ENCODE measurements around the gene HLCS.
"Not testable (repeated sequence)": the region's sequence is repeated elsewhere in the genome, so short reads cannot be mapped to it uniquely, and the experiment has no call there.

The HLCS gene

DNA sequence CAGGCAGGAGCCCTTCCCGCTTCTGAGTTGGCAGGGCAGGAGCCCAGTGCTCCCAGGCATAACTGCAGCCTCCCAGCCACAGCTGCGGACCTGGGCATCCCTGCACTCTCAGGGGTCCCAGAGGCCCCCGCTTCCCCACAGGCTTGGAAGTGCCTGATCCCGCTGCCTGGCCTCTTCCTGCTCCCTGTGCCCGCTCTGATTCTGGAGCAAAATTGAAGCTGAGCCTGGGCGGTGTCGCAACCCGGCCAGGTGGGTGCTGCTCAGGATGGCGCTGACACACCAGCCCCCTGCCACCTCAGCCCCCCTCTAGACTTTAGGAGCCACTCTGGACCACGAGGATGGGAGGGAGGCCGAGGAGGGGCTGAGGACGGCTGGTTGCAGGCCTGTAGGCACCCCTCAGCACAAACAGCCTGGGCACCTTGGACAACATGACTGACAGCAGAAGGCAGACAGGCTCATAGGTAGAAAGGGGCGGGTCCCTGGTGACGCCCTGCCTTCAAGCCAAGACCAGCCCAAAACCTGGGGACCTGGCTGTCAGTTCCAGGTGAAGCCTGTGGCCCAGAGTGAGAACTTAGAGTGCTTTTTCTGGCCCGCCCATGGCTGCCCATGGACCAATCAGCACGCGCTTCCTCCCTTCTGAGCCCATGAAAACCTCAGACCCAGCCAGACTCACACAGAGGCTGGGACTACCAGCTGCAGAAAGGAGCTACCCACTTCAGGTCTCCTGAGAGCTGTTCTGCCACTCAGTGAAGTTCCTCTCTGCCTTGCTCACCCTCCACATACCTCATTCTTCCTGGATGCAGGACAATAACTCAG lies 7.2 kb downstream of the HLCS start:
- in situ Hi-C loops (cut with HindIII; ENCODE audit: low sequenced_read_pairs): no loop called here

DNA sequence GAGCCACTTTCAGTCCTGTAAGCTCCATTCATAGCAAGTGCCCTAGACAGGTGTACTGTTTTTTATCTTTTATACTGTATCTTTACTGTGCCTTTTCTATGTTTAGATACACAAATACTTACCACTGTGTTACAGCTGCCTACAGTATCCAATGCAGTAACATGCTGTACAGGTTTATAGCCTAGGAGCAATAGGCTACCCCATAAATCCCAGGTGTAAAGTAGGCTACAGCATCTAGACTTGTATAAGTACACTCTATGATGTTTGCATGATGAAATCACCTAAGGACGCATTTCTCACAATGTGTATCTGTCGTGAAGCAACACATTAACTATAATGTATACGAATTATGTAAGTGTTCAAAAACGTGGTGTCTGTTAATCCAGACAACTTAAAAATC lies 10.7 kb downstream of the HLCS start:
- in situ Hi-C loops (cut with HindIII; ENCODE audit: low sequenced_read_pairs): no loop called here

DNA sequence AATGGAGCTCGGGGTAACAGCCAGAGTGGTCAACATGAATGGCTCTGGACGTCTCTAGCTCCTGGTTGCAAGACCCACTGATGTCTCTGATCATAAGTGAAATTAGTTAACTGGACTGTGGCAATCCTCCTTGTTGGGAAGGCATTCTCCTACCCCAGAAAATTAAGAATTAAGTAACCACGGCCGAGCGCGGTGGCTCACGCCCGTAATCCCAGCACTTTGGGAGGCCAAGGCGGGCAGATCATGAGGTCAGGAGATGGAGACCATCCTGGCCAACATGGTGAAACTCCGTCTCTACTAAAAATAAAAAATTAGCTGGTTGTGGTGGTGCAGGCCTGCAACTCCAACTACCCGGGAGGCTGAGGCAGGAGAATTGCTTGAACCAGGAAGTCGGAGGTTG lies 14.1 kb downstream of the HLCS start:
- in situ Hi-C loops (cut with HindIII; ENCODE audit: low sequenced_read_pairs): not testable (repeated sequence)

DNA sequence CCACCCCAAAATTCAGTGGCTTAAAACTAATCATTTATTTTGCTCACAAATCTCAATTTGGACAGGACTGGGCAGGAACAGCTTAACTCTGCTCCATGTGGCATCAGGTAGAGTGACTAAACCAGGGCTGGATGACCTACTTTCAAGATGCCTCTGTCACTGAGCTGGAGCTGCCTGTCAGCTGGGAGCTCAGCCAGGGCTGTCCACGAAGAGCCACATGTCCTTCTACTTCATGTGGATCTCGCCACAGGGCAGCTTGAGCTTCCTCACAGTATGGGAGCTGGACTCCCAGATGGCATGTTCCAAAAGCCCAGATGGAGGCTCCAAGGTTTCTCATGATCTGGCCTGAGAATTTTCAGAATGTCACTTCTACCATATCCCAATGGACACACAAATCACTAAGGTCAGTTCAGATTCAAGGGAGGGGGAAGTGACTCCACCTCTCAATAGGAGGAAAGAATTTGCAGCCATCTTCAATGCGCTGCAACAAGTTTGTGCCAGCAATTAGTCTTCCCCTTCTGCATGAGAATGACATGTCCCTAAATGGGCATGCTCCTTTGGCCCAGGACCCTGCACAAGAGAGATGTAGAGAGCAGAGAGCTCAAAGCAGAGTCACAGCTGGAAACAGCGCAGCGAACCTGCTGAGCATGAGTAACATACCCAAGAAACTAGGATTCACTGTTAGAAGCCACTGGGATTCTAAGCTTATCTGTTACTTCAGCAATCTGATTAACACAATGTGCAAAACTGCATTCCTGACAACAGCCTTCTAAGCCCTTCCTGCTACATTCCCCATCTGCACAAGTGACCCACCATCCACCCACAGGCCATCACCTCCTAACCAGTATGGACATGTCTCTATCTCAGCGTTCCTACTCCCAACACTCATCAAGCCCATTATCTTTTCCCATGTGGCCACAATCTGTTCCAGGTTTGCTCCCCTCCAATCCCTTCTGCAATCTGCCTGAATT lies 17.0 kb downstream of the HLCS start:
- in situ Hi-C loops (cut with HindIII; ENCODE audit: low sequenced_read_pairs): no loop called here

DNA sequence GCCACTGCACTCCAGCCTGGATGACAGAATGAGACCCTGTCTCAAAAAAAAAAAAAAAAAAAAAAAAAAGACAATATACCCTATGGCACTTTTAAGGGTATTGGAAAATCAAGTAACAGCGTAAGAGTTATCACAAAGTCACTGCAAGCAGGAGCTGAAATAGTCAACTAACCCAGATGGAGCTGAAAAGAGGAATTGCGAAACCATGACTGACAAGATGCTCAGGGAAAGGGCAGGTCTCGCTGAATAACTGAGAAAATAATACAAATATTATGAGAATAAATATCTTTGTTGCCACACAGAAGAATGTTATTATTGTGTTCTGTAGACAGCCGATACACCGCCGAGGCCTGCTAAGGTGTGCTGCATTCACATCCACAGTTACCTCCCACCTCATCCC lies 17.8 kb downstream of the HLCS start:
- in situ Hi-C loops (cut with HindIII; ENCODE audit: low sequenced_read_pairs): no loop called here

DNA sequence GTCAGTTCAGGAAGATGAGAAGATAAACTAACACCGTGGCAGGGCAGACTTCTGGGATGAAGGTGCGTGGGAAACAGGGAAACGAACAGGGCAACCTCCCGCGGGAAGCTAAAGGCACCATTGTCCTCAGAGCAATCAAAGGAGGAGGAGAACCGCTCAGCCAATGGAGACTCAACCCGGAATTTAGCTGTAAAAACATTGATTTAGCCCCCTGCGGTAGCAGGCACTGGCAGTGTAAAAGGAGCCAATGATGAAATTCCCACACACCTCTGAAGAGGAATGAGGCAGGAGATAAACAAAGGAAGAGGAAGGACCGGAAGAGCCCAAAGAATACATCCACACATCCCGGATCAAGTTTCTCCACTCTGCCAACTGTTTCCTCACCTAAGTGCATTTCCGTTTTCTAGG lies 19.5 kb downstream of the HLCS start:
- in situ Hi-C loops (cut with HindIII; ENCODE audit: low sequenced_read_pairs): no loop called here

DNA sequence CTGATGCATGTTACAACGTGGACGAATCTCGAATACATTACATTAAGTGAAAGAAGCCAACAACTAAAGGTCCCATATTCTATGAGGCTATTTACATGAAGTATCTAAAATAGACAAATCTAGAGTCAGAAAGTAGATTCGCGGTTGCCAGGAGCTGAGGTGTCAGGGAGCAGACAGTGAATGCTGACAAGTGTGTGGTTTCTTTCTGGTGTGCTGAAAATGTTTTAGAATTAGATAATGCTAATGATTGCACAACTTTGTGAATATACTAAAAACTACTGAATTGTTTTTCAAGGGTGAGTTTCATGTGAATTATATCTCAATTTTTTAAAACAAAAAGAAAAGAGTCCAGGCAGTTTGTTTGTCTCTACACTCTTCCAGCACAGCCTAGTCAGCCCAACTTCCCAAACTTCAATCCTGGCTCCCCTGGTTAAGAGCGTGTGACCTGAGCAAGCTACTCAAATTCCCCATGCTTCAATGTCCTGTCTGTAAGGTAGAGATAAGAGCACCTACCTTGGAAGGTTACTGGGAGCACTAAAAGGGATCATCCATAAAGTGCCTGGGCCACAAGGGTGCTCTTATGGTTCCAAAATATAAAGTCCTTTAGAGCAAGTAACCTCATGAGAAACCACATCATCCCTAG lies 20.9 kb downstream of the HLCS start:
- in situ Hi-C loops (cut with HindIII; ENCODE audit: low sequenced_read_pairs): no loop called here

DNA sequence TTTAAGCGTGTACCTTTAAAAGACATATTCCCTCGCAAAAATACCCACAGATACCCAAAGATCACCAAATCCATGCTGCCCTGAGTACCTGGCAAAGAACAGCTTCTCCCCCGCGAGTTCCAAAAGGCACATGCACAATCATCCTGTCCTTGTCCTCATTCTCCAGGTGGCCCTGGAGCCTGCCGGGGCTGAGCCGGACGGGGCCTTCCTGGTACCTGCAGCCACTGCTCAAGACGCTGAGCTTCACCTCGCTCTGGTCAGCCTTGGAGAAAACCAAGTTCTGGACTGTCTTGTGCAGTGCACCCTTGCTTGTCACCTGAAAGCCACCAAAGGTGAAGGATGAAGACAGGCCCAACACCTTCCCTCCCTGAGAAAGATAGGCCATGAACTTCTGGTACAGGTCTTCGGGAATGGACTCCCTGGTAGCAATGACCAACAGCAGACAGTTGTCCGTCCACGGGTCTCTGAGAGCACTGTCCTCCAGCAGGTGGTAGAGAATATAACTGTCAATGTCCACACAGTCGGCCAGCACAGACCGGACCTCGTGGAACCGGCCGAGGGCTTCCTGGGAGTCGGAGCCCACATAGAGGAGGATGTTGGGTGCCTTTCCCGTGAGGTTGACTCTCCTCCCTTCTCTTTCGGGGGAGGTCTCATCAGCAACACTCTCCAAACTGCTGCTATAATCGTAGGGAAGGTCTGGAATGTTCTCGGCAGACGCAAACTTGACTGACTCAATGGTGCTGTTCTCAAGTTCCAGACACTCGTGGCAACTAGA lies 29.9 kb downstream of the HLCS start:
- in situ Hi-C loops (cut with HindIII; ENCODE audit: low sequenced_read_pairs): no loop called here

DNA sequence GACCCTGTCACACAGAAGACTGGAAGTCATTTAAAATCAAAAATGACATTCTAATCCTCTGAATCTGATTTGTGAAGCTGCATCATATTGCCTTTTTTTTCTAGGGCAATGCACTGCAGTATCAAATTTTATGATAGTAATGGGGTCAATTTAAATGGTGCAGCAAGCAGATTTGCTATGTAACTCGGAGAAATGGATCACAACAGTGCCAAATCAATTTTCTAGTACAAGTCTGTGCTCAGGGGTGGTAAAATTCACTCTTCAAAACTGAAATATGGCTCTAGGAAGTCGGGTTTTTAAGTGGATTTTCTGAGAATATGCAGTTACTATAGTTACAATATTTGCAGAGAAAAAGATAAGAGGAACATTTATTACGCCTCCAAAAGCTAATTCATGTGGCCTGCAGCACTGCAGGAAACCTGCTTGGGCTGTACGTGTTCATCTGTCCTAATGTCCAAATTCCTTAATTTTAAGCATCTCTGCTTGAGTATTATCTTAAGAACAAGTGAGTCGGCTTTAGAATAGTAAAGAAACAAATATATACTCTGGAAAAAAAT lies 31.5 kb downstream of the HLCS start:
- in situ Hi-C loops (cut with HindIII; ENCODE audit: low sequenced_read_pairs): no loop called here

DNA sequence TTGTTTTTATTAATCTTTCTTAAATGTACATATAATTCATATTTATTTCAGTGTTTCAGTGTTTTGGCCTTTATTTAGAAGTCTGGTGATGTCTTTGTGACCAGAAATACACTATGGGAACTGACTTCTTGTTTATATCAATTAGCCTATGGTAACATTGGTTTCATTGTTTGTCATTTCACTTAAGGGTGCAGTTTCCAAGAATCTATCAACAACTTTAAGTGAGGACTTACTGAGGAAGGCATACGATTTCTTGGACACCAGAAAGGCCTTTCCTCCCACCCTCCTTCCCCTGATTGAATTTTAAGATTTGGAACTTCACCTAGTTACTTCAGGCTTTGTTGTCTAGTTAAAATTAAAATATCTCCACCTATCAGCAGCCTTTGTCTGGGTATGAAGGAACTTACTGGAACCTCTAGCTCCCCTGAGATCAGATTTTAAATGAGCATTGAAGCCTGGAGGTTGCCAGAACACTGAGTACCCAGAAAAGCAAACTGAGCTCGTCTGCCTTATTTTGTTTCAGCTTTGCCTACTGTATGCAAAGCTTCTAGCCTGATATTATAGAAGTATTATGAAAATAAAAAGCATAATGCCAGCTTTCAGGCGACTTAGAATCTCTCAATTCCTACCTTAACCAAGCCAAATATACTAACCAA lies 34.2 kb downstream of the HLCS start:
- in situ Hi-C loops (cut with HindIII; ENCODE audit: low sequenced_read_pairs): no loop called here

DNA sequence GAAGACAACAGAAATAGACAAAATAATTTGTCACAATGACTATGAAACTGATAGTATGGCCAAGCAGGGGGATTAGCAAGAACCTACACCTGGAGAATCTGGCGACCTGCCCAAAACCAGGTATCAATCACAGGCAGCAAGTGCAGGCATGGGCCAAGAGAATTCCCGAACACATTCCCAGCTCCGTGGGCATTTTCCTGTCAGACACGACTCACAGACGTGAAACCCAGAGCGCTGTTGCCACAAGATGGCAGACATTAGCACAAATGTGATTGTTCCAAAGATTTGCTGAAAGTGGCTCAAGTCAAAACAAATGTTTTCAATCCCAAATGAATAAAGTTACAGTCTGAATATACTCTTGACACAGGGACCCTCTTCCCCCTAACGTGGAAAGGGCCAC lies 36.8 kb downstream of the HLCS start:
- in situ Hi-C loops (cut with HindIII; ENCODE audit: low sequenced_read_pairs): no loop called here

DNA sequence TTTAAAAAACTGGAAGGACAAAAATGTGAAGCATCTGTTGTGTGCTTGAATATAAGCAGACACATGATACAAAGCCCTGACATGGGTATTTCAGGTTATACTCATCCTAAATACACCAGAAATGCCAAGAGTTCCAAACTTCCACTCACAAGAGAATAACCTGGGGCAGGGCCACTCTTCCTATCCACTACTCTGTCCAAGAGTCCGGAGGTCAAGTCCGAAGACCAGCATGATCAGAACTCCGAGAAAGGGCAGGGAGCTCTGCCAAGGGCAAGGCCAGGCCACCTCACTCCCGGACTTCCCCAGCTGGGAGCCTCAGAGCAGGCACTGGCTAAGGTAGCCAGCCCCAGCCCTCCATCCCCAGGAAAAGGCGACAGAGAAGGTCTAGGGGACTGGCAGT lies 37.5 kb downstream of the HLCS start:
- in situ Hi-C loops (cut with HindIII; ENCODE audit: low sequenced_read_pairs): no loop called here

DNA sequence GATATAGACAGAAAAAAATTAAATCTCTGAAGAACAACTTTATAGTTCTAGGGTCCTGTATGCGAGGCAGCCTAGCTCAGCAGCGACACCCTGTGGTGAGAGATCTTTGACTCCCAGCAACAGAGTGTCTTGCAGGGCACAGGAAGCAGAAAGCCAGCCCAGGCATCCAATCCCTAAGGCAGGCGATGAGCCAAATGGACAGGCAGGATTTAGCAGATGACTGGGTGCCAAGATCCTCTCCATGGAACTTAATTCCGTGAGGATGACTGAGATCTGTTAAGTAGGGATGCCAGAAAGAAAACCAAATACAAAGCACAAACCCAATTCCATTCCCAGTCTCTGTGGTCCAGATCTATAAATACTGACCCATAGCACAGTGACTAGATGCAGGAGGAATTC lies 38.8 kb downstream of the HLCS start:
- in situ Hi-C loops (cut with HindIII; ENCODE audit: low sequenced_read_pairs): no loop called here

DNA sequence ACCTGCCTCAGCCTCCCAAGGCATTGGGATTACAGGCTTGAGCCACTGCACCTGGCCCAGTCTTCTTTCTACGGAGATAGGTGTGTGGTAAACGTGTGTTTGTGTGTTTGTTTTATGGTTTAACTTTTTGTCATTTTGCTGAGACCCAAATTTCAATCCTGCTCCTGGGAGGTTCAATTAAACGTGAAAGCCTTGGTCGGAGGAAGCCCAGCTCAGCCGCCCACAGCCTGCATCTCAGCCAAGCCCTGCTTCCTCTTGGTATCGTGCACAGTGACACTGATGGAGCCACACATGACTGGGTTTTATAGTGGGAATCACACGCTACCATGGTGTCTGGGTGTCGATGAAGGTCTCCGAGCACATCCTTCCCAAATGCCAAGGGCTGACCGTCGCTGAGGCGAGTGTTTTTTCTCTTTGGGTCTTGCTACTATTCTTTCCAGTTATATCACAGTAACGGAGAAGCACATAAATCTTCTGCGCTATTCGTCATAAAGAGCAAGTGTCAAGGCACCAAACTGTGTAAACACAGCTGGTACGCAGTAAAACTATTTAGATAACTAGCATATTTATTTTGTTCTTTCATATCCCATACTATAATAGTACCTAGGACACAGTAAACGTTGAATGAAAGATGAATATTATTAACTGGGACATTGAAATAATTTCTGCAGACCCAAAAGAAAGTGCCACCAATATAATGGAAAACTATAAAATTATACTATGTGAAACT lies 39.3 kb downstream of the HLCS start:
- in situ Hi-C loops (cut with HindIII; ENCODE audit: low sequenced_read_pairs): no loop called here

DNA sequence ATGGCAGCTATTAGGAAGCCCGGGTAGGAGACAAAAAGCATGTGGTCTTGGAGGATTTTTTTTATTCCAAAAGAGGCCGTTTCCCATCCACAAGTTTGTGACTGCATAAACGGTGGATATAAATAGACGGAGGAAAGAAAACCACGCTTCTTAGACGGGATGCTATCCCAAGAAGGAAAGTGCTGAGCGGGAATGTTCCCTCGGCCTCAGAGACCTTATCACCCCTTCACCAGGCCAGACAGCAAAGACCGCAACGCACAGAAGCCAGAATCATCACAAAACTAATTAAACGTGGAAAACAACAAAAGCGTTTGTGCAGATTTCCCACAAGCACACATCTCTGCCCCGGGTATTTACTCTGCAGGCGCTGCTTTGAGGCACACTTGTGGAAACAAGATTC lies 43.2 kb downstream of the HLCS start:
- in situ Hi-C loops (cut with HindIII; ENCODE audit: low sequenced_read_pairs): no loop called here

DNA sequence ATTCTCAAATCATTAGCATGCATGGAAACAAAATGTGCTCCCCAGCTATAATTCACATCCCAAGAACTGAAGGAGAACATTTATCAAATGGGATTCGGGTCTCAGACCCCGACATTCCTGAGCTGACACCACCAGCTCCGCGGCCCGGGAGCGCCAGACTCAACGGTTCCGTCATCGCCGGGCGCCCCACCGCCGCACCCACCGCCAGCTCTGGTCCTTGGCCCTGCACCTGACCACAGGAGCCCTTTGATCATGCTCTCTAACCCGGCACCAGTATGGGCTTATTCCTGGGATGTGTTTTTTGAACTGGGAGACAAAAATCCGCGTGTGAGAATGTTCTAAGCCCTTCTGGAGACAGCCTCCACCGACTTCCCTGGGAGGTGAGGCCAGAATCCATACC lies 43.6 kb downstream of the HLCS start:
- in situ Hi-C loops (cut with HindIII; ENCODE audit: low sequenced_read_pairs): no loop called here

DNA sequence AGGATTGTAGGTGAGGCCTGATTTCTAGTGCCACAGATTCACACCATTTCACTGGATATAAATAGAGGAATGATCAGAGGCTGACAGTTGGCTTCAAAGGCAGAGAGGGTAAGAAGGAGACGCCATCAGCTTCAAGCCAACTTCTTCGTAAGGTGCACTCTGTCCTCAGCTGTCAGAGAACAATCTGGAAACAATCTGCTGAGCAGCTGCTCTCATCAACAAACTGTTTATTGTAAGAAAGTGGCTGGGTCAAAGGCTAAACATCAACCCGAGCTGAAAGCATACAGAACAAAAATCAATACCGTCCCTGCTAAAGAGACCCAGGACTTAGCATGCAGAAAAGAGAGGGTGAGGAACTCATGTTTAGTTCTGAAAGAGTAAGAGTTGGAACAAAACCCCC lies 48.2 kb downstream of the HLCS start:
- in situ Hi-C loops (cut with HindIII; ENCODE audit: low sequenced_read_pairs): no loop called here

DNA sequence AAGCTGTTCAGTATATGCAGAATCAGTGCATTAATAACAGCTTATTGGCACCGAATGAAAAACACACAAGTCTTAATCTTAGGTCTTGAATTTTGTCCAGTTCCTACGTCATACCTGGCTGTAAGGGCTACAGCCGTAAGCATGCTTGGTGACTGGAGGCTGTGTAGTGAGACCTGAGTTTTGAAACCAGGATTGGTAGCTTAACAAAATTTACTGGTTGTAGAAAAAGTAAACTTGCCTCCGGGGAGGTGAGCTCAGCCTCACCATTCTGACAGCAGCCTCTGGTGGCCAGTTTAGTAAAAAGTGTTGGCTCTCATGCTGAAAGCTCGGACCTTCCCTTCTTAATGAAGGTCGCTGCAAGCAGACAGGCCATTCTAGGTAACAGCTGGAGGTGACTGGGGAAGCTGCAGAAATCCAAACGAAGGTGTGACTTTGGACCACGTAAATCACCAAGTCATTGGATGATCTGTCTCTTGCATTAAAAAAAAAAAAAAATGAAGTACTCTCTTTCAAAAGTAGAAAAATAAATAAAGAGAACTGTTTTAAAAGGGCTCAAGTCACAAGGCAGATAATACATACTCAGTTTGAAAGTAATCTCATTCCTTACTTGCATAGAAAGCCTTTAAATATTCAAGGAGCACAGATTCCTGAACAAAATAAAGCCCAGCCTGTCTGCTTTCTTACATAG lies 48.9 kb downstream of the HLCS start:
- in situ Hi-C loops (cut with HindIII; ENCODE audit: low sequenced_read_pairs): no loop called here

DNA sequence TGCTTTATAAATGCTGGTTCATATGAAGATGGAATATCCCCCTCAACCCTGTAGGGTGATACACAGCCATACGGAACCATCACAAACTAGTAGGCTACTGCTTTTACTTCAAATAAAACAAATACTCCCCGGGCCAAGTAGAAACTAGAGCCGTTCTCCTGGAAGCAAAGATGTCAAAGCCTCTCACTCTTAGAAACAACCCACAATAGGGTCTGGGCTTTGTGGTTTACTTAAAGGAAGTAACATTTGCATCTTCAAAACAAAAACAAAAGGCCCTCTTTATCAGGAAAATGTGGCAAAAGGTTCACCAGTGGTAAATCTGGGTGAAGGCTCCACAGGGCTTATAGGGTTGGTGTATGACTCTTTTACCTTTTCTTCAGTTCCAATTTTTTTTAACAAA lies 49.8 kb downstream of the HLCS start:
- in situ Hi-C loops (cut with HindIII; ENCODE audit: low sequenced_read_pairs): no loop called here
